Amniotic epithelial cell (primary cell): ENCODE data around the gene HEXIM2.

Source experiments
- DNase-seq: peaks from one replicate; pipeline ENCODE4 v3.0.0-alpha.2; 2010; ENCODE audit warnings: low read depth

The HEXIM2 gene

GRCh38 chr17:45170280-45170930 lies 8.7 kb downstream of the HEXIM2 start:
- DNase-seq = no peak

GRCh38 chr17:45170931-45171337 lies 9.3 kb downstream of the HEXIM2 start:
- DNase-seq = peak; percentile 77

- no peak for DNase-seq
Measured at GRCh38 chr17:45171338-45172231, 9.9 kb downstream of the HEXIM2 start.

- no peak for DNase-seq
Measured at GRCh38 chr17:45172232-45172540, 10.5 kb downstream of the HEXIM2 start.

GRCh38 chr17:45172541-45173286 lies 11.0 kb downstream of the HEXIM2 start:
- DNase-seq = peak; percentile 49

GRCh38 chr17:45175759-45176115 lies 14.1 kb downstream of the HEXIM2 start:
- DNase-seq = no peak

GRCh38 chr17:45177563-45177962 lies 15.9 kb downstream of the HEXIM2 start:
- DNase-seq = no peak

- no peak for DNase-seq
Measured at GRCh38 chr17:45184144-45184543, 22.5 kb downstream of the HEXIM2 start.

GRCh38 chr17:45186801-45187354 lies 25.2 kb downstream of the HEXIM2 start:
- DNase-seq = no peak

- DNase-seq = no peak
Measured at GRCh38 chr17:45189009-45189408, 27.3 kb downstream of the HEXIM2 start.

- no peak for DNase-seq
Measured at GRCh38 chr17:45190503-45191255, 29.0 kb downstream of the HEXIM2 start.

GRCh38 chr17:45195424-45195823 lies 33.7 kb downstream of the HEXIM2 start:
- DNase-seq = no peak

- no peak for DNase-seq
Measured at GRCh38 chr17:45197108-45197507, 35.4 kb downstream of the HEXIM2 start.

- DNase-seq = peak; percentile 76
Measured at GRCh38 chr17:45197555-45198334, 36.1 kb downstream of the HEXIM2 start.

GRCh38 chr17:45200701-45201100 lies 39.0 kb downstream of the HEXIM2 start:
- peak; percentile 24 for DNase-seq

GRCh38 chr17:45201457-45201856 lies 39.8 kb downstream of the HEXIM2 start:
- DNase-seq = no peak

GRCh38 chr17:45201880-45202279 lies 40.2 kb downstream of the HEXIM2 start:
- DNase-seq = peak; percentile 83

- peak; percentile 66 for DNase-seq
Measured at GRCh38 chr17:45218895-45219661, 57.4 kb downstream of the HEXIM2 start.
